EH (cell line): Measurements from ENCODE around the gene GHSR.
A peak's percentile ranks its signal among the peaks of the same experiment; 100 is the strongest.

ENCODE experiments used
- DNase-seq: peaks from one replicate; pipeline ENCODE4 v3.0.0-alpha.2; 2015; ENCODE audit warnings: low read depth

The GHSR gene, protein sequence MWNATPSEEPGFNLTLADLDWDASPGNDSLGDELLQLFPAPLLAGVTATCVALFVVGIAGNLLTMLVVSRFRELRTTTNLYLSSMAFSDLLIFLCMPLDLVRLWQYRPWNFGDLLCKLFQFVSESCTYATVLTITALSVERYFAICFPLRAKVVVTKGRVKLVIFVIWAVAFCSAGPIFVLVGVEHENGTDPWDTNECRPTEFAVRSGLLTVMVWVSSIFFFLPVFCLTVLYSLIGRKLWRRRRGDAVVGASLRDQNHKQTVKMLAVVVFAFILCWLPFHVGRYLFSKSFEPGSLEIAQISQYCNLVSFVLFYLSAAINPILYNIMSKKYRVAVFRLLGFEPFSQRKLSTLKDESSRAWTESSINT

DNA sequence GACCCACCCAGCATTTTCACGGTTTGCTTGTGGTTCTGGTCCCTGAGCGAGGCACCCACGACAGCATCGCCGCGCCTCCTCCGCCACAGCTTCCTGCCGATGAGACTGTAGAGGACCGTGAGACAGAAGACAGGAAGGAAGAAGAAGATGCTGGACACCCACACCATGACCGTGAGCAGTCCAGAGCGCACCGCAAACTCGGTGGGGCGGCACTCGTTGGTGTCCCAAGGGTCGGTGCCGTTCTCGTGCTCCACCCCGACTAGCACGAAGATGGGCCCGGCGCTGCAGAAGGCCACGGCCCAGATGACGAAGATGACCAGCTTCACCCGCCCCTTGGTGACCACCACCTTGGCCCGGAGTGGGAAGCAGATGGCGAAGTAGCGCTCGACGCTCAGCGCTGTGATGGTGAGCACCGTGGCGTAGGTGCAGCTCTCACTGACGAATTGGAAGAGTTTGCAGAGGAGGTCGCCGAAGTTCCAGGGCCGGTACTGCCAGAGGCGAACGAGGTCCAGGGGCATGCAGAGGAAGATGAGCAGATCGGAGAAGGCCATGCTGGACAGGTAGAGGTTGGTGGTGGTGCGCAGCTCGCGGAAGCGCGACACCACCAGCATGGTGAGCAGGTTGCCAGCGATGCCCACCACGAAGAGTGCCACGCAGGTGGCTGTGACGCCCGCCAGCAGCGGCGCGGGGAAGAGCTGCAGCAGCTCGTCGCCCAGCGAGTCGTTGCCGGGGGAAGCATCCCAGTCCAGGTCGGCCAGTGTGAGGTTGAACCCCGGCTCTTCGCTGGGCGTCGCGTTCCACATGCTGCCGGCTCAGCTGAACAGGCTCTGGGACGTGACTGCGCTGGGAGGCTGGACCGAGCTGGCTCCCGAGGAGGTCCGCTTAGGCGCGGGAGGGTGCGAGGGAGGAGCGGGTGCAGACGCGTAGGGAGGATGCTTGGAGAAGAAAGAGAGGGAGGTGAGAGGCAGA is at the start of gene GHSR:
GHSR (minus strand) TSS at position 846 of the 969 bp plus-strand sequence; CDS start at position 803, 43 bp downstream.
- DNase-seq, result no peak

GRCh38 chr3:172490198-172490669 is 42.0 kb upstream of the GHSR start:
- peak; percentile 70 for DNase-seq

GRCh38 chr3:172478116-172478515 is 29.9 kb upstream of the GHSR start:
- no peak for DNase-seq

GRCh38 chr3:172476347-172476746 is 28.1 kb upstream of the GHSR start:
- no peak for DNase-seq

DNA sequence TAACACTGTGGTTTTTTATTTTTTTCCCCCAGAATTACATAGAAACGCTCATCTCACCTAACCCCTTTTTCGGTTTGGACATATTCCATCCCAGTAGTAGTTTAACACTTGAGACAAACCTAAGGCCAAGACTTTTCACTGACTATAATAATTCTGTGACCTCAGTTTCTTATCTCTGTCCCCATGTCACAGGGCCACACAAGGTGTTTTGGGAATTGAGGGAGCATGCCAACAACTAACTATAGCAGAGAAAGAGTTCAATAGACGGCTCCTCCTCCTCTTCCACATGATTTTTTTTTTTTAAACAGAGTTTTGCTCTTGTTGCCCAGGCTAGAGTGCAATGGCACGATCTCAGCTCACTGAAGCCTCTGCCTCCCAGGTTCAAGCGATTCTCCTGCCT is 27.4 kb upstream of the GHSR start:
- DNase-seq, result no peak

GRCh38 chr3:172471903-172472302 is 23.6 kb upstream of the GHSR start:
- no peak for DNase-seq

DNA sequence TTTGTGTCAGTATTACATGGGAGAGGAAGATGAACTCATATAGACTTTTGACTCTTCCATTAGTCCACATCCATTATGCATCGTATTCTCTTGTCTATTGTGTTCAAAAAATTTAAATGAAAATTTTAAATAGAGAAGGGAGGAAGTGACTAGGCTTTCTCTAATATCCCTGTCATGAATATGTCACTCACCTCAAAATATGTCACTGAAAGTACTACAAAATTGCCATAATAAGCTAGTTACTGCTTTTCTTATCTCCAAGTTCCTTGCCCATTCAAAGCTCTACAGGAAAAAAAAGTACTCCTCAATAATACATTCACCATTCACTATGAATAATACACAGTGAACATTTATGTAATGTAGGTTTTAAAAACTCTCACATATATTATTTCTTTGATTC is 22.3 kb upstream of the GHSR start:
- DNase-seq, result no peak

GRCh38 chr3:172467170-172467824 is 19.0 kb upstream of the GHSR start:
- peak; percentile 67 for DNase-seq

DNA sequence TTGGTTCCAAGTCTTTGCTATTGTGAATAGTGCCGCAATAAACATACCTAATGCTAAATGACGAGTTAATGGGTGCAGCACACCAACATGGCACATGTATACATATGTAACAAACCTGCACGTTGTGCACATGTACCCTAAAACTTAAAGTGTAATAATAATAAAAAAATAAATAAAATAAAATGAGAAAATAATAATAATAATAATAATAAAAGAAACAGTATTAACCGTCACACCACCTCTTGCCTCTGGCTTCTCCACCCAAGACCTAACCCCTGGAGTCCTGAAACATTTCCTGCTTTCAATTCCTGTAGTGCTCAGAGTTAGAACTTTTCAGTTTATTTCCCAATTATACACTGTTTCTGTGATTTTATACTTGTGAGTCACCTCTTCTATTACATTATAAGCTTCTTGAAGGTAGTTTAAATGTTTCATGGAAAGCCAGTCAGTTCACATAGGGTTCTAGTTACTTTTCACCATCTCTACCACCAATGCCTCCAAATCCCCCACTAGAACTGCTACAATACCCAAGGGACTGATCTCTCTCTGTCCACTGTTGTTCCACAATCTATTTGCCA is 18.4 kb upstream of the GHSR start:
- peak; percentile 1 for DNase-seq

- DNase-seq, result no peak
These were observed 17.0 kb upstream of the GHSR start for GRCh38 chr3:172465281-172465680.

- DNase-seq, result no peak
These were observed 16.1 kb upstream of the GHSR start for GRCh38 chr3:172464306-172464705.

- DNase-seq, result peak; percentile 38
These were observed 13.4 kb upstream of the GHSR start for GRCh38 chr3:172461530-172462138.

DNA sequence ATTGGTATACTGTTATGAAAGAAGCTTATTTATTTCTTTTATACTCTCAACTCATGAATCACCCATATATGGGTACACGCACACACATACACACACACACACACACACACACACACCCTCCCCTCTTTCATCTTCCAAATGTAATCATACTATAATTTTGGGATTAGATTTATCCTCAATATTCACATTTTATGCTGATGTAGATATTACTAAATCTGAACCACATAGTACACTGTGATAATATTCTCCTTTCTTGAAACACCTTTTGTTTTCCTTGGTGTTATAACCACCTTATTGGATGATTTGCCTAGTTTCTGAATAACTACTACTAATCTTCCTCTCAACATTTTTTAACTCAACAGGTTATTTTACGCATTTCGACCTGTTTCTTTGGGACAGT is 8.1 kb upstream of the GHSR start:
- no peak for DNase-seq

GRCh38 chr3:172454180-172454579 is 5.9 kb upstream of the GHSR start:
- DNase-seq, result no peak

- peak; percentile 51 for DNase-seq
These were observed 1.4 kb upstream of the GHSR start for GRCh38 chr3:172449466-172450149.

- no peak for DNase-seq
These were observed 607 bp upstream of the GHSR start for GRCh38 chr3:172448661-172449465.

GRCh38 chr3:172446198-172446597 is 2.1 kb downstream of the GHSR start:
- DNase-seq, result no peak

- DNase-seq, result no peak
These were observed 3.4 kb downstream of the GHSR start for GRCh38 chr3:172444821-172445220.

- DNase-seq, result no peak
These were observed 5.7 kb downstream of the GHSR start for GRCh38 chr3:172442606-172443005.

DNA sequence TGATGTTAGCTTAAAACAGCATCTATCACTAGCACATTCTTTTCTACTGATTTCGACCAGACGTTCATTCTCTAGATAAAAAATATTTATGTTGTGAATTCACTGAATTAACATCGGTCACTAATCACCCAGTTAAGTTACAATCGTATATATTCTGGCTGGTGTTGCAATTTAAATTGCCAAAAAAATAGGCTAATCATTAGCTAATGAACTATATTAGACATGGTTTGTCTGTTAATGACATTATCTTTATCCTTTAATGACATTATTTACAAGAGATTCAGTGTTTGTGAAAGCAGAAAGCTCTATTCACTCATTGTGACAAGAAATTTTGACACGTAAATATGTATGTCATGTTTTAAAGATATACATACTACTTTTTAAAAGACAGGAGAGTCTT is 6.7 kb downstream of the GHSR start:
- DNase-seq, result no peak
